ENCODE data around the gene HDAC2. TPM values are rescaled to one million over a fixed set of nuclear protein-coding genes. Genes with fewer than 3 reads are reported as not detected.

The HDAC2 gene
- total RNA-seq, 3 donors from 2014 or later = 49.3 to 76.2 (median 61.9) TPM

DNA sequence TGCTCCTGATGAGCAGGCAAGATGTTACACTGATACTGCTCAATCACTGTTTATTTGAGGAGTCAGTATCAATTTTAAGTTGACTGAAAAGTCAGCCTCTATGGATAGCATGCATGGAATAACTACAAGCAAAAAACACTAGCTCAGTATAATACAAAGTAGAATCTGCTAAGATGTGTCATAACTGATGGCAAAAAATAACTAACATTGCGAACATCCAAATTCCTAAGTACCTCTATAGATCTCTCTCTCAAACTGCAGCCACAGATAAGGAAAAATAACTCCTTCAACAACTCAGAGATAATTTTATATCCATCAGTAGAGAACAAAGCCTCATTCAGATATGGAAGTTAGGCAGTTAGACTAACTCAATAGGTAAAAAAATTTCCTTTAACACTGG lies 16.3 kb downstream of the HDAC2 start:
- intact Hi-C loops (cut with DNase I, micrococcal nuclease) = no loop called here
- DNase-seq = no peak
- TF ChIP-seq, protein P1, sequence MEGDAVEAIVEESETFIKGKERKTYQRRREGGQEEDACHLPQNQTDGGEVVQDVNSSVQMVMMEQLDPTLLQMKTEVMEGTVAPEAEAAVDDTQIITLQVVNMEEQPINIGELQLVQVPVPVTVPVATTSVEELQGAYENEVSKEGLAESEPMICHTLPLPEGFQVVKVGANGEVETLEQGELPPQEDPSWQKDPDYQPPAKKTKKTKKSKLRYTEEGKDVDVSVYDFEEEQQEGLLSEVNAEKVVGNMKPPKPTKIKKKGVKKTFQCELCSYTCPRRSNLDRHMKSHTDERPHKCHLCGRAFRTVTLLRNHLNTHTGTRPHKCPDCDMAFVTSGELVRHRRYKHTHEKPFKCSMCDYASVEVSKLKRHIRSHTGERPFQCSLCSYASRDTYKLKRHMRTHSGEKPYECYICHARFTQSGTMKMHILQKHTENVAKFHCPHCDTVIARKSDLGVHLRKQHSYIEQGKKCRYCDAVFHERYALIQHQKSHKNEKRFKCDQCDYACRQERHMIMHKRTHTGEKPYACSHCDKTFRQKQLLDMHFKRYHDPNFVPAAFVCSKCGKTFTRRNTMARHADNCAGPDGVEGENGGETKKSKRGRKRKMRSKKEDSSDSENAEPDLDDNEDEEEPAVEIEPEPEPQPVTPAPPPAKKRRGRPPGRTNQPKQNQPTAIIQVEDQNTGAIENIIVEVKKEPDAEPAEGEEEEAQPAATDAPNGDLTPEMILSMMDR (IDR thresholded peaks at IDR 0.05) = no peak
- Histone ChIP-seq H3K4me3 (no peak overlapping the region), H3K9me3 (no peaks in the 10 kb centered on the region), H3K36me3 (ENCODE audit: low read depth) (peaks cover 4% of the 10 kb centered on the region), H3K4me1 (ENCODE audit: low read depth) (no peaks in the 10 kb centered on the region)
- ATAC-seq = no peak

GRCh38 chr6:113953346-113953745 lies 17.6 kb downstream of the HDAC2 start:
- ATAC-seq (no peak), DNase-seq (no peak)
- intact Hi-C loops (cut with DNase I, micrococcal nuclease) = no loop called here
- H3K4me1 ChIP-seq (ENCODE audit: low read depth) = no peaks in the 10 kb centered on the region
- H3K9me3 ChIP-seq = no peaks in the 10 kb centered on the region
- no peak overlapping the region for H3K4me3 ChIP-seq
- TF ChIP-seq, protein P1 (IDR thresholded peaks at IDR 0.05) = no peak
- peaks cover 4% of the 10 kb centered on the region for H3K36me3 ChIP-seq (ENCODE audit: low read depth)

DNA sequence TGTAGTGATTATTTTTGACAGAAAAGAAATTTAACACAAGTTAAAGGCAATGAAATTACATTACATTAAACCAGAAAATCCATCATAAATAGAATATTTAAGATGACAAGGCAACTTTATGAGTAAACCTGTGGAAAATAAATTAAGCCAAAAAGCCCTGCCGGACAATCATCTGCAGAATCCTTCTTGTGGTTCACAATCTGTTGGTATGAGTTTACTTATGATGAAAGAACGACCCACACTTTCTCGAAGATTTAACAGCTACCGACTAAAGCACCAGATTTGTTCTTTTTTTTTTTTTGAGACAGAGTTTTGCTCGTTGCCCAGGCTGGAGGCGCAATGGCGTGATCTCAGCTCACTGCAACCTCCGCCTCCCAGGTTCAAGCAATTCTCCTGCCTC lies 21.4 kb downstream of the HDAC2 start:
- H3K36me3 ChIP-seq (ENCODE audit: low read depth) = no peaks in the 10 kb centered on the region

GRCh38 chr6:113944701-113945100 lies 26.2 kb downstream of the HDAC2 start:
- Histone ChIP-seq H3K4me1 (ENCODE audit: low read depth) (no peaks in the 10 kb centered on the region), H3K9me3 (no peaks in the 10 kb centered on the region), H3K36me3 (ENCODE audit: low read depth) (peaks cover 5% of the 10 kb centered on the region), H3K4me3 (no peak overlapping the region)
- intact Hi-C loops (cut with DNase I, micrococcal nuclease) = no loop called here
- ATAC-seq = no peak
- no peak for DNase-seq
- TF ChIP-seq, protein P1 (IDR thresholded peaks at IDR 0.05) = no peak

More for the DNA sequence above, 21.4 kb downstream of the HDAC2 start:
- Histone ChIP-seq H3K9me3 (no peaks in the 10 kb centered on the region), H3K4me3 (no peak overlapping the region), H3K4me1 (ENCODE audit: low read depth) (no peaks in the 10 kb centered on the region)
- no peak for ATAC-seq
- DNase-seq = no peak
- intact Hi-C loops (cut with DNase I, micrococcal nuclease) = no loop called here
- TF ChIP-seq, protein P1 (IDR thresholded peaks at IDR 0.05) = no peak

- intact Hi-C loops (cut with DNase I, micrococcal nuclease) = no loop called here
- peaks cover 5% of the 10 kb centered on the region for H3K36me3 ChIP-seq (ENCODE audit: low read depth)
- TF ChIP-seq, protein P1 (IDR thresholded peaks at IDR 0.05) = no peak
- H3K4me3 ChIP-seq = no peak overlapping the region
- H3K4me1 ChIP-seq (ENCODE audit: low read depth) = no peaks in the 10 kb centered on the region
- DNase-seq (no peak), ATAC-seq (no peak)
- H3K9me3 ChIP-seq = no peaks in the 10 kb centered on the region
Observed at GRCh38 chr6:113939825-113940224, 31.1 kb downstream of the HDAC2 start.

All from mucosa of descending colon (tissue), 3 donors.